Measurements from ENCODE around the gene RUFY3.

DNA sequence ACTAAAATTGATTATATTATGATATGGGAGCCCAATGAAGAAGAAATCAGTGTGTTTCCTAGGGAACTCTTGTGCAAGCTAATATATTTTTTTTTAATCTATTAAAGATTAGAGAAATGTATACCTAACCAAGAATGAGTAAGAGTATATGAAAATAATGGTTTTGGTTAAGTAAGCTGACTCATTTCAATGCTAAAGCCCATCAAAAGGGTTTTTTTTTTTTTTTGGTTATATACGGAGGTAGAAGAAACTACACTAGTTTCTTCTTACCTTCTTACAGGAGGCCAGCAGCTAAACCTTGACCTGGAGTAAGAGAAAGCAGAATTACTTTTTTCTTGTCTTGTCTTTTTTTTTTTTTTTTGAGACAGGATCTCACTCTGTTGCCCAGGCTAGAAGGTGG, 27.5 kb downstream of the RUFY3 start:
- no peak for TF ChIP-seq TAF1 (IDR thresholded peaks at IDR 0.05; ENCODE audit: borderline replicate concordance, low read depth, low read length)
- no peak for TF ChIP-seq POLR2AphosphoS5 (IDR thresholded peaks at IDR 0.05; ENCODE audit: low read depth, low read length)
